ENCODE measurements around the gene S100A5.

S100A5 gene

GRCh38 chr1:153541641-153542590, 1.2 kb upstream of the S100A5 start:
- H3K4me1 ChIP-seq (ENCODE audit: control insufficient read depth in 1 of 2, insufficient read depth in 2 of 2, low read length in 2 of 2) = peaks cover 27 to 38% of the 10 kb centered on the region in 2 experiments
- no peak overlapping the region for H2BK5ac ChIP-seq (ENCODE audit: low read depth, low read length, poor library complexity)
- peak overlapping the region; percentile 30 for H4K91ac ChIP-seq (ENCODE audit: low read depth, low read length)
- no peak overlapping the region for H3K18ac ChIP-seq (ENCODE audit: low read length)
- no peak overlapping the region for H2AFZ ChIP-seq (ENCODE audit: insufficient read depth, low read length, poor library complexity)
- H3K79me2 ChIP-seq (ENCODE audit: control insufficient read depth, insufficient read depth, low read length, poor library complexity) = peaks cover 4% of the 10 kb centered on the region
- no peak overlapping the region for H3K4me3 ChIP-seq (ENCODE audit: low read depth, low read length)
- no peak overlapping the region for H4K8ac ChIP-seq (ENCODE audit: low read depth, low read length)
- peak overlapping the region; percentile 7 for H2BK120ac ChIP-seq (ENCODE audit: insufficient read depth, low read length, poor library complexity)
- no peak overlapping the region for H3K23ac ChIP-seq (ENCODE audit: low read length)
- peak overlapping the region; percentile 63 for H2BK12ac ChIP-seq (ENCODE audit: low read length)
- peaks cover 2 to 3% of the 10 kb centered on the region in 2 experiments for H3K36me3 ChIP-seq (ENCODE audit: control insufficient read depth in 1 of 2, insufficient read depth in 2 of 2, low read length in 2 of 2)
- no peaks in the 10 kb centered on the region for H3K27me3 ChIP-seq (ENCODE audit: insufficient read depth, low read length)
- H4K12ac ChIP-seq (ENCODE audit: low read depth, low read length) = no peak overlapping the region
- H3K79me1 ChIP-seq (ENCODE audit: low read length) = peaks cover 34% of the 10 kb centered on the region
- no peak for DNase-seq
- H3K9me3 ChIP-seq (ENCODE audit: insufficient read depth, low read depth, low read length) = no peaks in the 10 kb centered on the region
- no peak overlapping the region for H3K9ac ChIP-seq (ENCODE audit: low read length)
- no peak overlapping the region for H3K4me2 ChIP-seq (ENCODE audit: low read length)
- no peak overlapping the region for H3K14ac ChIP-seq (ENCODE audit: low read length)
- no CpG with 5 or more reads among the region's 13 CpGs for WGBS (ENCODE audit: extremely low coverage, insufficient coverage, insufficient read length)
- H3K4ac ChIP-seq (ENCODE audit: low read depth, low read length) = no peak overlapping the region
- no peak overlapping the region for H3K27ac ChIP-seq (ENCODE audit: low read depth, low read length)
- H2AK5ac ChIP-seq (ENCODE audit: low read length) = peak overlapping the region; percentile 42

- no peaks in the 10 kb centered on the region for H3K27me3 ChIP-seq (ENCODE audit: insufficient read depth, low read length)
- H3K9ac ChIP-seq (ENCODE audit: low read length) = no peak overlapping the region
- H3K14ac ChIP-seq (ENCODE audit: low read length) = no peak overlapping the region
- H4K91ac ChIP-seq (ENCODE audit: low read depth, low read length) = peak overlapping the region; percentile 49
- no peaks in the 10 kb centered on the region for H3K9me3 ChIP-seq (ENCODE audit: insufficient read depth, low read depth, low read length)
- no peak overlapping the region for H3K4me2 ChIP-seq (ENCODE audit: low read length)
- no peak overlapping the region for H3K4me3 ChIP-seq (ENCODE audit: low read depth, low read length)
- no peak overlapping the region for H2BK5ac ChIP-seq (ENCODE audit: low read depth, low read length, poor library complexity)
- H3K4ac ChIP-seq (ENCODE audit: low read depth, low read length) = no peak overlapping the region
- H3K18ac ChIP-seq (ENCODE audit: low read length) = no peak overlapping the region
- DNase-seq = no peak
- H2BK12ac ChIP-seq (ENCODE audit: low read length) = peak overlapping the region; percentile 30
- no CpG with 5 or more reads among the region's 4 CpGs for WGBS (ENCODE audit: extremely low coverage, insufficient coverage, insufficient read length)
- H3K36me3 ChIP-seq (ENCODE audit: control insufficient read depth in 1 of 2, insufficient read depth in 2 of 2, low read length in 2 of 2) = peaks cover 2 to 3% of the 10 kb centered on the region in 2 experiments
- peaks cover under 1% of the 10 kb centered on the region for H3K79me2 ChIP-seq (ENCODE audit: control insufficient read depth, insufficient read depth, low read length, poor library complexity)
- peaks cover 25% of the 10 kb centered on the region for H3K79me1 ChIP-seq (ENCODE audit: low read length)
- no peak overlapping the region for H3K27ac ChIP-seq (ENCODE audit: low read depth, low read length)
- peak overlapping the region; percentile 14 for H2AK5ac ChIP-seq (ENCODE audit: low read length)
- H3K23ac ChIP-seq (ENCODE audit: low read length) = no peak overlapping the region
- H3K4me1 ChIP-seq (ENCODE audit: control insufficient read depth in 1 of 2, insufficient read depth in 2 of 2, low read length in 2 of 2) = peaks cover 16 to 35% of the 10 kb centered on the region in 2 experiments
- no peak overlapping the region for H4K12ac ChIP-seq (ENCODE audit: low read depth, low read length)
- H2AFZ ChIP-seq (ENCODE audit: insufficient read depth, low read length, poor library complexity) = no peak overlapping the region
- no peak overlapping the region for H4K8ac ChIP-seq (ENCODE audit: low read depth, low read length)
- no peak overlapping the region for H2BK120ac ChIP-seq (ENCODE audit: insufficient read depth, low read length, poor library complexity)
These were observed 1.2 kb downstream of the S100A5 start for GRCh38 chr1:153539395-153540093.

- H3K18ac ChIP-seq (ENCODE audit: low read length) = no peak overlapping the region
- H3K9ac ChIP-seq (ENCODE audit: low read length) = no peak overlapping the region
- peak overlapping the region; percentile 78 for H4K91ac ChIP-seq (ENCODE audit: low read depth, low read length)
- H4K8ac ChIP-seq (ENCODE audit: low read depth, low read length) = peak overlapping the region; percentile 57
- H3K4me3 ChIP-seq (ENCODE audit: low read depth, low read length) = no peak overlapping the region
- no peak overlapping the region for H3K14ac ChIP-seq (ENCODE audit: low read length)
- no peaks in the 10 kb centered on the region for H3K79me2 ChIP-seq (ENCODE audit: control insufficient read depth, insufficient read depth, low read length, poor library complexity)
- H2AFZ ChIP-seq (ENCODE audit: insufficient read depth, low read length, poor library complexity) = no peak overlapping the region
- no peak overlapping the region for H3K4ac ChIP-seq (ENCODE audit: low read depth, low read length)
- no peak for DNase-seq
- H3K27ac ChIP-seq (ENCODE audit: low read depth, low read length) = no peak overlapping the region
- peak overlapping the region; percentile 17 for H2AK5ac ChIP-seq (ENCODE audit: low read length)
- WGBS (ENCODE audit: extremely low coverage, insufficient coverage, insufficient read length) = no CpG with 5 or more reads among the region's 6 CpGs
- no peaks in the 10 kb centered on the region for H3K9me3 ChIP-seq (ENCODE audit: insufficient read depth, low read depth, low read length)
- H3K23ac ChIP-seq (ENCODE audit: low read length) = no peak overlapping the region
- H3K36me3 ChIP-seq (ENCODE audit: control insufficient read depth in 1 of 2, insufficient read depth in 2 of 2, low read length in 2 of 2) = no peaks in the 10 kb centered on the region
- no peaks in the 10 kb centered on the region for H3K27me3 ChIP-seq (ENCODE audit: insufficient read depth, low read length)
- peaks cover 26% of the 10 kb centered on the region for H3K79me1 ChIP-seq (ENCODE audit: low read length)
- no peak overlapping the region for H4K12ac ChIP-seq (ENCODE audit: low read depth, low read length)
- peak overlapping the region; percentile 21 for H2BK5ac ChIP-seq (ENCODE audit: low read depth, low read length, poor library complexity)
- peak overlapping the region; percentile 69 for H2BK12ac ChIP-seq (ENCODE audit: low read length)
- no peak overlapping the region for H3K4me2 ChIP-seq (ENCODE audit: low read length)
- H2BK120ac ChIP-seq (ENCODE audit: insufficient read depth, low read length, poor library complexity) = peak overlapping the region; percentile 2
- peaks cover 20 to 36% of the 10 kb centered on the region in 2 experiments for H3K4me1 ChIP-seq (ENCODE audit: control insufficient read depth in 1 of 2, insufficient read depth in 2 of 2, low read length in 2 of 2)
These were observed 2.4 kb downstream of the S100A5 start for GRCh38 chr1:153538315-153538821.

- Histone ChIP-seq H4K8ac (ENCODE audit: low read depth, low read length) (no peak overlapping the region), H3K14ac (ENCODE audit: low read length) (no peak overlapping the region), H3K18ac (ENCODE audit: low read length) (no peak overlapping the region), H2BK5ac (ENCODE audit: low read depth, low read length, poor library complexity) (no peak overlapping the region), H2AFZ (ENCODE audit: insufficient read depth, low read length, poor library complexity) (no peak overlapping the region), H3K4me2 (ENCODE audit: low read length) (no peak overlapping the region), H3K4me3 (ENCODE audit: low read depth, low read length) (no peak overlapping the region), H3K23ac (ENCODE audit: low read length) (no peak overlapping the region), H3K27ac (ENCODE audit: low read depth, low read length) (no peak overlapping the region), H3K4ac (ENCODE audit: low read depth, low read length) (no peak overlapping the region), H3K79me2 (ENCODE audit: control insufficient read depth, insufficient read depth, low read length, poor library complexity) (no peaks in the 10 kb centered on the region), H3K9ac (ENCODE audit: low read length) (no peak overlapping the region), H3K79me1 (ENCODE audit: low read length) (peaks cover 30% of the 10 kb centered on the region), H3K36me3 (ENCODE audit: control insufficient read depth in 1 of 2, insufficient read depth in 2 of 2, low read length in 2 of 2) (no peaks in the 10 kb centered on the region), H3K4me1 (ENCODE audit: control insufficient read depth in 1 of 2, insufficient read depth in 2 of 2, low read length in 2 of 2) (peaks cover 27 to 37% of the 10 kb centered on the region in 2 experiments), H4K91ac (ENCODE audit: low read depth, low read length) (peak overlapping the region; percentile 71), H2BK12ac (ENCODE audit: low read length) (peak overlapping the region; percentile 58), H2AK5ac (ENCODE audit: low read length) (peak overlapping the region; percentile 41), H2BK120ac (ENCODE audit: insufficient read depth, low read length, poor library complexity) (no peak overlapping the region), H4K12ac (ENCODE audit: low read depth, low read length) (no peak overlapping the region), H3K9me3 (ENCODE audit: insufficient read depth, low read depth, low read length) (no peaks in the 10 kb centered on the region), H3K27me3 (ENCODE audit: insufficient read depth, low read length) (no peaks in the 10 kb centered on the region)
- no CpG with 5 or more reads among the region's 6 CpGs for WGBS (ENCODE audit: extremely low coverage, insufficient coverage, insufficient read length)
- no peak for DNase-seq
These were observed 3.4 kb downstream of the S100A5 start for GRCh38 chr1:153537376-153537730.
